ENCODE data around the gene SRSF3.

DNA sequence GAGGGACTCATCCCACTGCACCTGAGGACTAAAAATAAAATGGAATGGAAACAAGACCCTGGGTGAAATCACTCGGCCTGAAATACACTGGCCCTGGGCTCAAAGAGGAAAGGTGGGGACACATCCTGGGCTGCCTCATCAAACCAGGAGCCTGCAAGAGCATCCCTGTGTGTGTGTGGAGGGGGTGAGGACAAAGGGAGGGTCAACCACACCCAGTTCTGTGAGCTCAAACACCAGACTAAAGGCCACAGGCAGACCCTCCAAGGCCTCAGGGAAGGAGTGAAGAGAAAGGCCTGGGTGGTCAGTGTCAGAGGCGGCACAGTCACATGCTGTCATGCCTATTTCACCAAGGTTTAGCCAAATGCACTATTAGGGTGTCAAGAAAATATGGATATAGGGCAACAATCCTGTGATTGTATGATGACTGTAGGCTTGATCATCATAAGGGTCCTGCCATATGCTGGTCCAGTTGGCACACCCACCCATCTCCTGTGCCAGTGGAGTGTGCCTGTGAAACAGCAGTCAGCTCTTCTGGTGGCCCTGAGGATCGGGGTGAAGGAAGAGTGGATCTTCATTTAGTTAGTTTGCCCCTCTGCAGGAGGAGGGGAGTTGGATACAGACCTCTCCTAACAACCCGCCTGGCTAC is 28.9 kb downstream of the SRSF3 start:
- TF ChIP-seq FOXP2 (optimal IDR thresholded peaks at IDR 0.05; ENCODE audit: control extremely low read depth, extremely low read length, insufficient read depth) = no peak
- no peak for TF ChIP-seq EZH2 (IDR thresholded peaks at IDR 0.05)
